Measurements from ENCODE around the gene DTNBP1. TPM values are rescaled to one million over a fixed set of nuclear protein-coding genes. Genes with fewer than 3 reads are reported as not detected.

DTNBP1 gene
- total RNA-seq, 3 donors from 2014 or later, result 14.6 to 22.0 (median 19.5) TPM

- Histone ChIP-seq H3K27ac (no peak overlapping the region), H3K9me3 (no peaks in the 10 kb centered on the region), H3K4me3 (no peak overlapping the region), H3K4me1 (peaks cover 3 to 4% of the 10 kb centered on the region in 2 donors), H3K36me3 (no peaks in the 10 kb centered on the region), H3K27me3 (no peaks in the 10 kb centered on the region)
- TF ChIP-seq, protein P1, sequence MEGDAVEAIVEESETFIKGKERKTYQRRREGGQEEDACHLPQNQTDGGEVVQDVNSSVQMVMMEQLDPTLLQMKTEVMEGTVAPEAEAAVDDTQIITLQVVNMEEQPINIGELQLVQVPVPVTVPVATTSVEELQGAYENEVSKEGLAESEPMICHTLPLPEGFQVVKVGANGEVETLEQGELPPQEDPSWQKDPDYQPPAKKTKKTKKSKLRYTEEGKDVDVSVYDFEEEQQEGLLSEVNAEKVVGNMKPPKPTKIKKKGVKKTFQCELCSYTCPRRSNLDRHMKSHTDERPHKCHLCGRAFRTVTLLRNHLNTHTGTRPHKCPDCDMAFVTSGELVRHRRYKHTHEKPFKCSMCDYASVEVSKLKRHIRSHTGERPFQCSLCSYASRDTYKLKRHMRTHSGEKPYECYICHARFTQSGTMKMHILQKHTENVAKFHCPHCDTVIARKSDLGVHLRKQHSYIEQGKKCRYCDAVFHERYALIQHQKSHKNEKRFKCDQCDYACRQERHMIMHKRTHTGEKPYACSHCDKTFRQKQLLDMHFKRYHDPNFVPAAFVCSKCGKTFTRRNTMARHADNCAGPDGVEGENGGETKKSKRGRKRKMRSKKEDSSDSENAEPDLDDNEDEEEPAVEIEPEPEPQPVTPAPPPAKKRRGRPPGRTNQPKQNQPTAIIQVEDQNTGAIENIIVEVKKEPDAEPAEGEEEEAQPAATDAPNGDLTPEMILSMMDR (IDR thresholded peaks at IDR 0.05), result no peak
- TF ChIP-seq POLR2A (IDR thresholded peaks at IDR 0.05), result no peak
- TF ChIP-seq POLR2AphosphoS5 (IDR thresholded peaks at IDR 0.05), result no peak
- intact Hi-C loops (cut with DNase I; ENCODE audit: low total_unique reads), result no loop called here
- no peak for DNase-seq (ENCODE audit: low spot score in 2 of 2)
These were observed 22.8 kb upstream of the DTNBP1 start for GRCh38 chr6:15685619-15686018.

- intact Hi-C loops (cut with DNase I; ENCODE audit: low total_unique reads), result loop anchor here (5.0 kb wide), 1 partner anchor 1286 kb away; no protein-coding TSS in a partner anchor
- Histone ChIP-seq H3K4me3 (no peak overlapping the region), H3K36me3 (no peaks in the 10 kb centered on the region), H3K27me3 (no peaks in the 10 kb centered on the region), H3K9me3 (no peaks in the 10 kb centered on the region), H3K4me1 (no peaks in the 10 kb centered on the region), H3K27ac (no peak overlapping the region)
- TF ChIP-seq POLR2A (IDR thresholded peaks at IDR 0.05) (no peak), POLR2AphosphoS5 (IDR thresholded peaks at IDR 0.05) (no peak)
- TF ChIP-seq, protein P1 (IDR thresholded peaks at IDR 0.05), result no peak
- DNase-seq (ENCODE audit: low spot score in 2 of 2), result no peak
These were observed 20.4 kb upstream of the DTNBP1 start for GRCh38 chr6:15682965-15683822.

DNA sequence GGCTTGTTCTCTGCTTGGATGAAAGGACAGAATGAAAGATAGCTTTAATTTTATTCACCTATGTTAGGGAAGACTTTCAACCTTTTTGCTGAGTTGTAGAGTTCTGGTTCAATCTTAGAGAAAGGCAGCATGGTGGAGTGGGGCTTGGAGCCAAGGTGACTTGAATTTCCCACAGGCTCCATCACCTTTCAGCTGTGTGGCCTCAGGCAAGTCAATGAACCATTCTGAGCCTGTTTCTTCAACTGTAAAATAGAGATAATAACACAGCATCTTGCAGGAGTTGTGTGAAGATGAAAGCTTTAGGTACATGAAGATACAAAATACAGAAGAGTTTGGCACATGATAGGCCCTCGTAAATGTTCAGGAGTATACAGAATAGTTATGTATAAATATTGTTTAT, 19.1 kb upstream of the DTNBP1 start:
- no peak overlapping the region for H3K4me3 ChIP-seq
- H3K27ac ChIP-seq, result no peak overlapping the region
- DNase-seq (ENCODE audit: low spot score in 2 of 2), result no peak
- no peaks in the 10 kb centered on the region for H3K9me3 ChIP-seq
- intact Hi-C loops (cut with DNase I; ENCODE audit: low total_unique reads), result loop anchor here (5.0 kb wide), 1 partner anchor 1285 kb away; no protein-coding TSS in a partner anchor
- no peaks in the 10 kb centered on the region for H3K27me3 ChIP-seq
- H3K4me1 ChIP-seq, result no peaks in the 10 kb centered on the region
- TF ChIP-seq POLR2A (IDR thresholded peaks at IDR 0.05), result no peak
- TF ChIP-seq POLR2AphosphoS5 (IDR thresholded peaks at IDR 0.05), result no peak
- TF ChIP-seq, protein P1 (IDR thresholded peaks at IDR 0.05), result no peak
- H3K36me3 ChIP-seq, result no peaks in the 10 kb centered on the region

DNA sequence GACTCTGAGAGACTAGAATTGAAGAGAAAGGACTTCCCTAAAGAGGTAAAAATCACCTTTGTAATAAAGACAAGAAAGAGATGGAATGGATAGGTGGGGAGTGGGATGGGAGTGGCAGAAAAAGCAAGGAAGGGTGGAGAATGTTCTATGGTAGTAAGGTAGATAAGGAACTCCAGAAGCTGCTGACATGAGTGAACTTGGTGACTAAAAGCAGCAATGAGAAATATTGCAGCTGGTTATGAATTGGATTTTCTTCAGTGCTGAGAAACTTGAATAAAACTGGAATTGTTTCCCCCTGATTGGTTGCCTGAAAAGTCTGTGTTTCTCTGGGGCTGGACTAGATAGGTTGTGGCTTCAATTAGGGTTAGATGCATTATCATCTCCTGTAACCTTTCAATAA, 15.7 kb upstream of the DTNBP1 start:
- Histone ChIP-seq H3K4me1 (no peaks in the 10 kb centered on the region), H3K36me3 (no peaks in the 10 kb centered on the region), H3K4me3 (no peak overlapping the region), H3K9me3 (no peaks in the 10 kb centered on the region), H3K27me3 (no peaks in the 10 kb centered on the region), H3K27ac (no peak overlapping the region)
- DNase-seq (ENCODE audit: low spot score in 2 of 2), result no peak
- intact Hi-C loops (cut with DNase I; ENCODE audit: low total_unique reads), result no loop called here
- TF ChIP-seq, protein P1 (IDR thresholded peaks at IDR 0.05), result no peak
- TF ChIP-seq POLR2AphosphoS5 (IDR thresholded peaks at IDR 0.05) (no peak), POLR2A (IDR thresholded peaks at IDR 0.05) (no peak)

GRCh38 chr6:15677822-15678221, 15.0 kb upstream of the DTNBP1 start:
- H3K4me1 ChIP-seq, result no peaks in the 10 kb centered on the region

More at GRCh38 chr6:15677822-15678221, 15.0 kb upstream of the DTNBP1 start:
- H3K27me3 ChIP-seq, result no peaks in the 10 kb centered on the region
- no peaks in the 10 kb centered on the region for H3K9me3 ChIP-seq
- no peak for TF ChIP-seq POLR2AphosphoS5 (IDR thresholded peaks at IDR 0.05)
- no peak for TF ChIP-seq POLR2A (IDR thresholded peaks at IDR 0.05)
- TF ChIP-seq, protein P1 (IDR thresholded peaks at IDR 0.05), result no peak
- no peak for DNase-seq (ENCODE audit: low spot score in 2 of 2)
- no peaks in the 10 kb centered on the region for H3K36me3 ChIP-seq
- intact Hi-C loops (cut with DNase I; ENCODE audit: low total_unique reads), result no loop called here
- H3K27ac ChIP-seq, result no peak overlapping the region
- no peak overlapping the region for H3K4me3 ChIP-seq

Measured in breast epithelium (tissue), 4 donors.